Measurements from ENCODE around the gene CAMK2D. TPM values are rescaled to one million over a fixed set of nuclear protein-coding genes. Genes with fewer than 3 reads are reported as not detected.

Gene CAMK2D
- total and polyA plus RNA-seq, 2 experiments from 2014 or later = 36.8 to 99.1 TPM

DNA sequence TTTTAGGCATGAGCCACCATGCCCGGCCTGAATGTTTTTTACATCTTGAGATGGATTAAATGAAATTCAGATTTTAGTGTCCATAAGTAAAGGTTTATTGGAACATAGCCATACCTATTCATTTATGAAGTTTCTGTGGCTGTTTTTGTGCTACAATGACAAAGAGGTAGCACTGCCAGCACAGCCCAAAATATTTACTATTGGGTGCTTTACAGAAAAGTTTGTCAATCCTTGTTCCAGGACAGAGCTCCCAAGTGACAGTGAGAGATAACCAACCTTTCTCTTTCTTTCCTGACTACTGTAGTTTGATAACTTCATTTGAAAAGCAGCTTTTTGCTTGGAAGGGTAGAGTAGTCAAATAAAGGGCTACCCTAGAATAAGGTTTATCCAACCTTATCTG, 116.2 kb downstream of the CAMK2D start:
- peak overlapping the region; percentile 41 for H3K27ac ChIP-seq
- peak overlapping the region; percentile 34 for H3K4me2 ChIP-seq
- H4K20me1 ChIP-seq (ENCODE audit: insufficient read depth, poor library complexity, severe bottlenecking) = no peaks in the 10 kb centered on the region
- H3K4me3 ChIP-seq = no peak overlapping the region
- peaks cover 56% of the 10 kb centered on the region for H3K4me1 ChIP-seq (ENCODE audit: insufficient read depth)
- H3K27me3 ChIP-seq = no peaks in the 10 kb centered on the region
- H3K36me3 ChIP-seq (replicated peaks; ENCODE audit: insufficient read depth, low read depth) = no peaks in the 10 kb centered on the region
- WGBS (ENCODE audit: low lambda C conversion rate, missing lambda C conversion rate) = 91% methylated on average over 1 of the region's 1 CpG
- no peak overlapping the region for H2AFZ ChIP-seq
- no peaks in the 10 kb centered on the region for H3K9me3 ChIP-seq (ENCODE audit: low read depth)
- H3K9me2 ChIP-seq (replicated peaks; ENCODE audit: insufficient read depth) = no peaks in the 10 kb centered on the region
- TF ChIP-seq EZH2phosphoT487 (IDR thresholded peaks at IDR 0.05; ENCODE audit: low read depth, severe bottlenecking, unreplicated experiment) = no peak
- no peak for TF ChIP-seq EZH2 (IDR thresholded peaks at IDR 0.05; ENCODE audit: borderline replicate concordance)
- no peak for TF ChIP-seq CTCF (IDR thresholded peaks at IDR 0.05; ENCODE audit: poor library complexity)
- H3K79me2 ChIP-seq = peaks cover 72% of the 10 kb centered on the region
- no peak for DNase-seq (ENCODE audit: low spot score)

DNA sequence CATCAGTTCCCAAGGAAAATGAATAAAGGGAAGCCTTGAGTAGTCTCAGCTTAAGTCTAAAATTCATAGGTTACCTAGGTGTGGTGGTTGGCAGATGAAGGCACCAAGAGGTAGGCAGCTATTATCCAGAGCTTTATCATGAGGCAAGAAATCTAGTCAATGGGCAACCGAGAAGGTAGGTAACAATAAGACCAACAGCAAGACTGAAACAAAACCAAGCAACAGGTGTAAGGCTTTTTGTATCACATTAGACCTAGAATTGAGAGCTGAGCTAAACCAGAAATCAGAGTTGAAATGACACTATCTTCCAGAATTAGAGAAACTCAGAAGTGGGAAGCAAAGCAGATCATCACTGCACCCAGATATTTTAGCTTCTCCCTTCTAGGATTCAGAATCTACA, 117.1 kb downstream of the CAMK2D start:
- H3K9me3 ChIP-seq (ENCODE audit: low read depth) = no peaks in the 10 kb centered on the region
- no peaks in the 10 kb centered on the region for H3K9me2 ChIP-seq (replicated peaks; ENCODE audit: insufficient read depth)
- no peak overlapping the region for H2AFZ ChIP-seq
- H3K4me1 ChIP-seq (ENCODE audit: insufficient read depth) = peaks cover 65% of the 10 kb centered on the region
- H3K79me2 ChIP-seq = peaks cover 72% of the 10 kb centered on the region
- H3K27ac ChIP-seq = peak overlapping the region; percentile 41
- TF ChIP-seq EZH2phosphoT487 (IDR thresholded peaks at IDR 0.05; ENCODE audit: low read depth, severe bottlenecking, unreplicated experiment) (no peak), EZH2 (IDR thresholded peaks at IDR 0.05; ENCODE audit: borderline replicate concordance) (no peak), CTCF (IDR thresholded peaks at IDR 0.05; ENCODE audit: poor library complexity) (no peak)
- H3K4me3 ChIP-seq = no peak overlapping the region
- WGBS (ENCODE audit: low lambda C conversion rate, missing lambda C conversion rate) = 100% methylated on average over 1 of the region's 1 CpG
- no peaks in the 10 kb centered on the region for H3K36me3 ChIP-seq (replicated peaks; ENCODE audit: insufficient read depth, low read depth)
- no peaks in the 10 kb centered on the region for H4K20me1 ChIP-seq (ENCODE audit: insufficient read depth, poor library complexity, severe bottlenecking)
- H3K4me2 ChIP-seq = no peak overlapping the region
- no peaks in the 10 kb centered on the region for H3K27me3 ChIP-seq
- no peak for DNase-seq (ENCODE audit: low spot score)

DNA sequence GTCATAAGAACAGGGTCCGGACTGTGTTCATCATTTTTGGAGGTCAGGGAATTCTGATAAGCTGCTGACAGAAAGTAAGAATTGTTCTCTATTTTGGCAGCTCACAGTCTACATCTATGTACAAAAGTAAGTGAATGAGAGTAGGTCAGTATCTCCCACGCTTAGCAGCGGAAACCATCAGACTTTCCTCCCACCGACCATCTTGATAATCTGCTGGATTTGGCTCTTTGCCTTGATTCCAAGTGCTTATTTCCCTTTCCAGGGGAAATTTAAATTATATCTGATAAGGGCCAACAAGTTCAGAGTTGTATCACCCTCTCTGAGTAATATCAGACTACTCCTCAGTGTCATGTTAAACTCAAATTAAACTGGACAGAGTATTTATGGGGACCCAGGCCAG, 118.0 kb downstream of the CAMK2D start:
- H3K36me3 ChIP-seq (replicated peaks; ENCODE audit: insufficient read depth, low read depth) = no peaks in the 10 kb centered on the region
- 90% methylated on average over 4 of the region's 4 CpGs for WGBS (ENCODE audit: low lambda C conversion rate, missing lambda C conversion rate)
- peaks cover 70% of the 10 kb centered on the region for H3K4me1 ChIP-seq (ENCODE audit: insufficient read depth)
- no peaks in the 10 kb centered on the region for H4K20me1 ChIP-seq (ENCODE audit: insufficient read depth, poor library complexity, severe bottlenecking)
- DNase-seq (ENCODE audit: low spot score) = no peak
- H3K79me2 ChIP-seq = peaks cover 72% of the 10 kb centered on the region
- no peak overlapping the region for H2AFZ ChIP-seq
- H3K27me3 ChIP-seq = no peaks in the 10 kb centered on the region
- H3K4me3 ChIP-seq = no peak overlapping the region
- no peak overlapping the region for H3K27ac ChIP-seq
- TF ChIP-seq EZH2phosphoT487 (IDR thresholded peaks at IDR 0.05; ENCODE audit: low read depth, severe bottlenecking, unreplicated experiment) (no peak), EZH2 (IDR thresholded peaks at IDR 0.05; ENCODE audit: borderline replicate concordance) (no peak), CTCF (IDR thresholded peaks at IDR 0.05; ENCODE audit: poor library complexity) (no peak)
- no peaks in the 10 kb centered on the region for H3K9me3 ChIP-seq (ENCODE audit: low read depth)
- no peaks in the 10 kb centered on the region for H3K9me2 ChIP-seq (replicated peaks; ENCODE audit: insufficient read depth)
- no peak overlapping the region for H3K4me2 ChIP-seq

DNA sequence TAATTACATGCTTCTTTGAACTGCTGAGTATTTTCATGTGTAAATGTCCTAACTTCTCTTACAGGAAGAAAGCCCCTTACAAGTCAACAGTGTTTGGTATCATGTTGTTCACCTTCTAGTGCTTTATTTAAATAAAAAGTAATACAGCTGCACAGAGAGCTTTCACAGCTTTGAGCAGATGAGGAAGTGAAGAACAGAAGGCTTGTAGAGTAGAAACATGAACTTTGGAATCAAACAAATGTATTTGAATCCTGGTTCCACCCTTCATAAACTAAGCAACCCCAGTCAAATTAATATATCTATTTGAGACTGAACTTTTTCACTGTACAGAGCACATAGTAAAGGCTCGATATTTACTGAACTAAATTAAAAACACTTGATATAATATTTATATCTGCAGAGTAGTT, 120.5 kb downstream of the CAMK2D start:
- DNase-seq (ENCODE audit: low spot score) = peak; percentile 10
- 63% methylated on average over 1 of the region's 1 CpG for WGBS (ENCODE audit: low lambda C conversion rate, missing lambda C conversion rate)
- Histone ChIP-seq H3K27ac (peak overlapping the region; percentile 80), H3K4me2 (peak overlapping the region; percentile 60), H3K4me1 (ENCODE audit: insufficient read depth) (peaks cover 63% of the 10 kb centered on the region), H3K4me3 (peak overlapping the region; percentile 1), H3K79me2 (peaks cover 76% of the 10 kb centered on the region), H3K9me3 (ENCODE audit: low read depth) (no peaks in the 10 kb centered on the region), H3K27me3 (no peaks in the 10 kb centered on the region), H4K20me1 (ENCODE audit: insufficient read depth, poor library complexity, severe bottlenecking) (no peaks in the 10 kb centered on the region), H3K36me3 (replicated peaks; ENCODE audit: insufficient read depth, low read depth) (no peaks in the 10 kb centered on the region), H2AFZ (no peak overlapping the region), H3K9me2 (replicated peaks; ENCODE audit: insufficient read depth) (no peaks in the 10 kb centered on the region)
- TF ChIP-seq EZH2 (IDR thresholded peaks at IDR 0.05; ENCODE audit: borderline replicate concordance) = no peak
- no peak for TF ChIP-seq EZH2phosphoT487 (IDR thresholded peaks at IDR 0.05; ENCODE audit: low read depth, severe bottlenecking, unreplicated experiment)
- no peak for TF ChIP-seq CTCF (IDR thresholded peaks at IDR 0.05; ENCODE audit: poor library complexity)

Data from hepatocyte (in vitro differentiated cells).